ENCODE results near the gene TAS1R2. TPM values are rescaled to one million over a fixed set of nuclear protein-coding genes. Genes with fewer than 3 reads are reported as not detected.
A peak's percentile ranks its signal among the peaks of the same experiment; 100 is the strongest.

The TAS1R2 gene
- total and polyA plus RNA-seq, 2 of the 13 experiments (the other 11 are each of a cell fraction or from before 2014, with no cell fraction given): not detected

GRCh38 chr1:18855573-18855972 is 3.9 kb downstream of the TAS1R2 start (continued):
- TF ChIP-seq MAFG (CRISPR knock-in tag; IDR thresholded peaks at IDR 0.05): no peak
- TF ChIP-seq HNRNPL (IDR thresholded peaks at IDR 0.05; ENCODE audit: low read depth, low read length): no peak
- TF ChIP-seq HNF4A (CRISPR knock-in tag; IDR thresholded peaks at IDR 0.05): no peak
- no peak for TF ChIP-seq SMAD1 (CRISPR knock-in tag; IDR thresholded peaks at IDR 0.05; ENCODE audit: borderline replicate concordance, low read depth)
- no peak for TF ChIP-seq ZNF597 (CRISPR knock-in tag; IDR thresholded peaks at IDR 0.05)

GRCh38 chr1:18854331-18855025 is 5.0 kb downstream of the TAS1R2 start:
- FAIRE-seq (no peak), DNase-seq (ENCODE audit: low spot score) (no peak), ATAC-seq (no peak)
- no peaks in the 10 kb centered on the region for H3K36me3 ChIP-seq (replicated peaks in 1 of 2; ENCODE audit: control insufficient read depth in 1 of 2, insufficient read depth in 2 of 2, low read length in 2 of 2)
- H3K9me3 ChIP-seq (ENCODE audit: low read length): no peaks in the 10 kb centered on the region
- no TSS peak for BruUV-seq (replicated peaks)
- no peaks in the 10 kb centered on the region for H3K79me2 ChIP-seq (ENCODE audit: insufficient read depth, low read length)
- peaks cover 0 to 31% of the 10 kb centered on the region in 2 experiments; a peak in 3 of 5 replicates for H3K27me3 ChIP-seq (ENCODE audit: control insufficient read depth in 1 of 2, insufficient read depth in 2 of 2, low read length in 2 of 2)
- H3K9ac ChIP-seq (ENCODE audit: insufficient read depth, low read depth, low read length): no peak overlapping the region
- intact Hi-C loops (cut with micrococcal nuclease; ENCODE audit: unreplicated experiment): no loop called here
- TF ChIP-seq ATF7 (IDR thresholded peaks at IDR 0.05): peak; percentile 65
- no peak for TF ChIP-seq ATF7 (CRISPR knock-in tag; IDR thresholded peaks at IDR 0.05)
- peak; percentile 87 for TF ChIP-seq CREB1 (IDR thresholded peaks at IDR 0.05)
- TF ChIP-seq CREB1 (CRISPR knock-in tag; IDR thresholded peaks at IDR 0.05): no peak
- TF ChIP-seq, protein P1, sequence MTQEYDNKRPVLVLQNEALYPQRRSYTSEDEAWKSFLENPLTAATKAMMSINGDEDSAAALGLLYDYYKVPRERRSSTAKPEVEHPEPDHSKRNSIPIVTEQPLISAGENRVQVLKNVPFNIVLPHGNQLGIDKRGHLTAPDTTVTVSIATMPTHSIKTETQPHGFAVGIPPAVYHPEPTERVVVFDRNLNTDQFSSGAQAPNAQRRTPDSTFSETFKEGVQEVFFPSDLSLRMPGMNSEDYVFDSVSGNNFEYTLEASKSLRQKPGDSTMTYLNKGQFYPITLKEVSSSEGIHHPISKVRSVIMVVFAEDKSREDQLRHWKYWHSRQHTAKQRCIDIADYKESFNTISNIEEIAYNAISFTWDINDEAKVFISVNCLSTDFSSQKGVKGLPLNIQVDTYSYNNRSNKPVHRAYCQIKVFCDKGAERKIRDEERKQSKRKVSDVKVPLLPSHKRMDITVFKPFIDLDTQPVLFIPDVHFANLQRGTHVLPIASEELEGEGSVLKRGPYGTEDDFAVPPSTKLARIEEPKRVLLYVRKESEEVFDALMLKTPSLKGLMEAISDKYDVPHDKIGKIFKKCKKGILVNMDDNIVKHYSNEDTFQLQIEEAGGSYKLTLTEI (CRISPR knock-in tag; conservative IDR thresholded peaks at IDR 0.05): no peak
- TF ChIP-seq, protein P2, sequence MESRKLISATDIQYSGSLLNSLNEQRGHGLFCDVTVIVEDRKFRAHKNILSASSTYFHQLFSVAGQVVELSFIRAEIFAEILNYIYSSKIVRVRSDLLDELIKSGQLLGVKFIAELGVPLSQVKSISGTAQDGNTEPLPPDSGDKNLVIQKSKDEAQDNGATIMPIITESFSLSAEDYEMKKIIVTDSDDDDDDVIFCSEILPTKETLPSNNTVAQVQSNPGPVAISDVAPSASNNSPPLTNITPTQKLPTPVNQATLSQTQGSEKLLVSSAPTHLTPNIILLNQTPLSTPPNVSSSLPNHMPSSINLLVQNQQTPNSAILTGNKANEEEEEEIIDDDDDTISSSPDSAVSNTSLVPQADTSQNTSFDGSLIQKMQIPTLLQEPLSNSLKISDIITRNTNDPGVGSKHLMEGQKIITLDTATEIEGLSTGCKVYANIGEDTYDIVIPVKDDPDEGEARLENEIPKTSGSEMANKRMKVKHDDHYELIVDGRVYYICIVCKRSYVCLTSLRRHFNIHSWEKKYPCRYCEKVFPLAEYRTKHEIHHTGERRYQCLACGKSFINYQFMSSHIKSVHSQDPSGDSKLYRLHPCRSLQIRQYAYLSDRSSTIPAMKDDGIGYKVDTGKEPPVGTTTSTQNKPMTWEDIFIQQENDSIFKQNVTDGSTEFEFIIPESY (CRISPR knock-in tag; IDR thresholded peaks at IDR 0.05): peak; percentile 48; the same call in 1 of the 2 replicates
- H2AFZ ChIP-seq (ENCODE audit: low read length): no peak overlapping the region
- POLR2A ChIA-PET: no interaction called here
- H4K20me1 ChIP-seq (ENCODE audit: insufficient read depth, low read length): no peaks in the 10 kb centered on the region
- CTCF ChIA-PET (ENCODE audit: low intra/inter-chr PET ratio, low total read pairs): no interaction called here
- WGBS (ENCODE audit: low lambda C conversion rate): 67% methylated on average over 16 of the region's 49 CpGs
- H3K4me3 ChIP-seq (replicated peaks in 1 of 3; ENCODE audit: insufficient read depth in 1 of 3, low read depth in 2 of 3, low read length in 3 of 3): no peak overlapping the region
- no peak overlapping the region for H3K4me2 ChIP-seq (ENCODE audit: low read depth, low read length)
- no peak overlapping the region for H3K27ac ChIP-seq (ENCODE audit: extremely low read length, insufficient read depth, low read length)
- H3K4me1 ChIP-seq (ENCODE audit: insufficient read depth, low read length): no peaks in the 10 kb centered on the region
- in situ Hi-C loops (cut with HindIII; ENCODE audit: extremely low pct_ligation_motif_present, low pct_unique_long_range_greater_than_20kb): no loop called here

All from HepG2 (cell line).